HepG2 (cell line): Measurements from ENCODE around the gene HLF. TPM values are rescaled to one million over a fixed set of nuclear protein-coding genes. Genes with fewer than 3 reads are reported as not detected.
A peak's percentile ranks its signal among the peaks of the same experiment; 100 is the strongest.

Source experiments
- ARID3A ChIP-seq: IDR thresholded peaks from 2 replicates; pipeline ENCODE4 v1.6.1; 2012; ENCODE audit warnings: low read depth, low read length, improper control_type of control experiment
- BRF2 ChIP-seq: sonication (generic); formaldehyde crosslinking; IDR thresholded peaks from 2 replicates; pipeline ENCODE4 v1.8.1; 2022; ENCODE audit warnings: mild to moderate bottlenecking, missing genetic modification reagents
- HBP1 ChIP-seq: IDR thresholded peaks from 2 replicates; pipeline ENCODE4 v1.6.1; 2016; ENCODE audit warnings: low read depth, control low read depth
- HMG20A ChIP-seq: IDR thresholded peaks from 2 replicates; pipeline ENCODE4 v1.6.1; 2016; ENCODE audit warnings: borderline replicate concordance
- HNF1A ChIP-seq, 2 experiments: sonication (generic) in 1 of 2; formaldehyde crosslinking in 1 of 2; IDR thresholded peaks; 2 replicates each; pipeline versions ENCODE4 v1.4.0 to v1.6.1; 2016 to 2020; ENCODE audit warnings: borderline replicate concordance in 1 of 2, low read depth in 1 of 2, mild to moderate bottlenecking in 1 of 2, missing genetic modification reagents in 1 of 2
- JARID2 ChIP-seq: sonication (generic); formaldehyde crosslinking; IDR thresholded peaks from 2 replicates; pipeline ENCODE4 v1.8.1; 2023; ENCODE audit warnings: missing genetic modification reagents, inconsistent platforms; ENCODE audit not compliant: insufficient replicate concordance
- SNAPC4 ChIP-seq: sonication (generic); formaldehyde crosslinking; IDR thresholded peaks from 2 replicates; pipeline ENCODE4 v1.4.0; 2020; ENCODE audit warnings: mild to moderate bottlenecking, missing genetic modification reagents
- ZBTB33 ChIP-seq: sonication (generic); formaldehyde crosslinking; IDR thresholded peaks from 2 replicates; pipeline ENCODE4 v1.4.0; 2020; ENCODE audit warnings: missing genetic modification reagents
- ZFX ChIP-seq: sonication (generic); formaldehyde crosslinking; IDR thresholded peaks from 2 replicates; pipeline ENCODE4 v1.4.0; 2020; ENCODE audit warnings: mild to moderate bottlenecking, low read depth, missing genetic modification reagents, moderate library complexity
- ZNF296 ChIP-seq: sonication (generic); formaldehyde crosslinking; conservative IDR thresholded peaks from 2 replicates; pipeline ENCODE4 v1.5.0; 2020; ENCODE audit warnings: mild to moderate bottlenecking, missing genetic modification reagents
- ZNF598 ChIP-seq: sonication (generic); formaldehyde crosslinking; IDR thresholded peaks from 2 replicates; pipeline ENCODE4 v1.5.1; 2020; ENCODE audit warnings: mild to moderate bottlenecking, missing genetic modification reagents, borderline replicate concordance
- polyA plus RNA-seq, 8 experiments: library from polyadenylated mRNA; depleted of rRNA in 3 of 8; stranded (reverse) in 7 of 8; unstranded in 1 of 8; fragments of >200 nt; fragmentation: Illumina TruSeq in 4 of 8; extraction: Trizol in 4 of 8; gene quantifications; 2 replicates each; pipeline versions ENCODE4 v1.2.1 to v1.2.3, GENCODE V29; 2011 to 2016; ENCODE audit warnings: low read depth in 4 of 8, missing spikeins in 1 of 8, mixed read lengths in 1 of 8; ENCODE audit not compliant: insufficient read depth in 1 of 8
- total RNA-seq, 5 experiments: library from RNA; depleted of rRNA; stranded (reverse); fragments of >200 nt; fragmentation: Illumina TruSeq; extraction: Trizol; gene quantifications; 2 replicates each; pipeline ENCODE4 v1.2.3, GENCODE V29; 2016; ENCODE audit warnings: low read depth in 1 of 5

HLF gene
- total and polyA plus RNA-seq, 2 of the 13 experiments (the other 11 are each of a cell fraction or from before 2014, with no cell fraction given): 202 to 346 TPM

GRCh38 chr17:55330344-55330933 lies 65.7 kb downstream of the HLF start (continued):
- TF ChIP-seq HNF1A (IDR thresholded peaks at IDR 0.05; ENCODE audit: low read depth) (no peak), HNF1A (CRISPR knock-in tag; IDR thresholded peaks at IDR 0.05; ENCODE audit: borderline replicate concordance) (no peak), HBP1 (CRISPR knock-in tag) (no peak), ARID3A (0 out of 2 replicates have a peak, but pooled peaks have one; percentile 29), JARID2 (CRISPR knock-in tag) (no peak), ZNF598 (CRISPR knock-in tag) (no peak), ZBTB33 (CRISPR knock-in tag) (no peak), BRF2 (CRISPR knock-in tag) (0 out of 2 replicates have a peak, but pooled peaks have one; percentile 36), SNAPC4 (CRISPR knock-in tag) (no peak), ZNF296 (CRISPR knock-in tag) (no peak), ZFX (CRISPR knock-in tag) (no peak), HMG20A (peak; percentile 62; the same call in 1 of the 2 replicates)
